Transverse colon (tissue), 4 donors: ENCODE results near the gene PDE2A. TPM values are rescaled to one million over a fixed set of nuclear protein-coding genes. Genes with fewer than 3 reads are reported as not detected.

Experiments
- DNase-seq: peaks from one replicate; pipeline ENCODE4 v3.0.0-alpha.2; 2019
- H3K27ac ChIP-seq, 4 donors: fragments of 200-600 bp; sonication (generic); 2 replicates each; pipeline ENCODE4 v1.5.1; 2016 to 2018; ENCODE audit warnings: inconsistent platforms in 4 of 4
- H3K27me3 ChIP-seq: fragments of 200-600 bp; sonication (generic); 2 replicates; pipeline ENCODE4 v1.5.1; 2017; ENCODE audit warnings: inconsistent platforms
- H3K36me3 ChIP-seq, 4 donors: fragments of 200-600 bp; sonication (generic); 2 replicates each; pipeline ENCODE4 v1.5.1; 2017 to 2019; ENCODE audit warnings: inconsistent platforms in 4 of 4
- H3K4me1 ChIP-seq, 4 donors: fragments of 200-600 bp; sonication (generic); 2 replicates each; pipeline ENCODE4 v1.5.1; 2017 to 2020; ENCODE audit warnings: inconsistent platforms in 4 of 4
- H3K4me3 ChIP-seq, 4 donors: fragments of 200-600 bp; sonication (generic); 1 replicate in 1 of 4; 2 replicates in 3 of 4; pipeline versions ENCODE4 v1.5.1 to v1.6.1; 2017 to 2019; ENCODE audit warnings: inconsistent platforms in 4 of 4
- H3K9me3 ChIP-seq, 2 donors: fragments of 200-600 bp; sonication (generic); 2 replicates each; pipeline ENCODE4 v1.5.1; 2017 to 2019; ENCODE audit warnings: inconsistent platforms in 2 of 2
- EP300 ChIP-seq: sonication (generic); formaldehyde crosslinking; IDR thresholded peaks from one replicate; pipeline ENCODE4 v1.6.1; 2017; ENCODE audit warnings: antibody characterized with exemption, low read depth
- POLR2A ChIP-seq: fragments of 450-650 bp; IDR thresholded peaks from one replicate; pipeline ENCODE4 v1.6.1; 2016; ENCODE audit warnings: antibody characterized with exemption, mild to moderate bottlenecking, moderate library complexity
- POLR2AphosphoS5 ChIP-seq, 3 donors: sonication (generic); formaldehyde crosslinking; IDR thresholded peaks; one replicate each; pipeline ENCODE4 v1.6.1; 2016; ENCODE audit warnings: antibody characterized with exemption in 3 of 3
- WGBS, 2 donors: methylation state at CpG; one replicate each; pipeline ENCODE4 v1.1.5; 2018; ENCODE audit warnings: low coverage in 1 of 2; 5-methylcytosine and 5-hydroxymethylcytosine counted together
- in situ Hi-C, 4 donors: fragments of 200-750 bp; cut with MboI; loops; one replicate each; pipeline versions ENCODE4 v1.15.0 to v1.15.1; 2017; ENCODE audit warnings: low sequenced_read_pairs in 3 of 4, low pct_ligation_motif_present in 1 of 4, low pct_unique_long_range_greater_than_20kb in 1 of 4
- intact Hi-C: fragments of 100-400 bp; cut with DNase I; formaldehyde crosslinking; loops from one replicate; pipeline ENCODE4 v1.15.1; 2023; ENCODE audit warnings: low total_unique reads
- total RNA-seq, 4 donors: library from RNA; depleted of rRNA; stranded (reverse); fragments of >200 nt; gene quantifications; one replicate each; pipeline ENCODE4 v1.1.0, GENCODE V29; 2016
- TF ChIP-seq, protein P1 (sequence below), 5 experiments: fragments of 200-600 bp in 3 of 5; fragments of 450-650 bp in 2 of 5; sonication (generic) in 3 of 5; IDR thresholded peaks; 1 replicate in 2 of 5; 2 replicates in 3 of 5; pipeline ENCODE4 v1.5.1; 2016 to 2017; ENCODE audit warnings: antibody characterized with exemption in 5 of 5, inconsistent platforms in 3 of 5, mild to moderate bottlenecking in 2 of 5, moderate library complexity in 1 of 5

The PDE2A gene
- total RNA-seq, 4 donors from 2014 or later = 6.6 to 41.9 (median 17.1) TPM

GRCh38 chr11:72682238-72682857, 8.1 kb upstream of the PDE2A start:
- Histone ChIP-seq H3K27ac (no peak overlapping the region), H3K27me3 (peaks cover 33% of the 10 kb centered on the region), H3K9me3 (no peaks in the 10 kb centered on the region), H3K4me1 (peaks cover 0 to 5% (median 0%) of the 10 kb centered on the region in 4 donors), H3K4me3 (no peak overlapping the region), H3K36me3 (no peaks in the 10 kb centered on the region)
- WGBS, 2 donors = 63% methylated on average over 5 of the region's 5 CpGs; no CpG with 5 or more reads in 1 of the 2 donors
- in situ Hi-C loops (no loop called here), intact Hi-C loops (loop anchor here (5.0 kb wide), 2 partner anchors 95 to 195 kb away; no protein-coding TSS in a partner anchor)
- TF ChIP-seq EP300 (no peak), POLR2AphosphoS5 (IDR thresholded peaks at IDR 0.05) (no peak), POLR2A (no peak)
- TF ChIP-seq, protein P1, sequence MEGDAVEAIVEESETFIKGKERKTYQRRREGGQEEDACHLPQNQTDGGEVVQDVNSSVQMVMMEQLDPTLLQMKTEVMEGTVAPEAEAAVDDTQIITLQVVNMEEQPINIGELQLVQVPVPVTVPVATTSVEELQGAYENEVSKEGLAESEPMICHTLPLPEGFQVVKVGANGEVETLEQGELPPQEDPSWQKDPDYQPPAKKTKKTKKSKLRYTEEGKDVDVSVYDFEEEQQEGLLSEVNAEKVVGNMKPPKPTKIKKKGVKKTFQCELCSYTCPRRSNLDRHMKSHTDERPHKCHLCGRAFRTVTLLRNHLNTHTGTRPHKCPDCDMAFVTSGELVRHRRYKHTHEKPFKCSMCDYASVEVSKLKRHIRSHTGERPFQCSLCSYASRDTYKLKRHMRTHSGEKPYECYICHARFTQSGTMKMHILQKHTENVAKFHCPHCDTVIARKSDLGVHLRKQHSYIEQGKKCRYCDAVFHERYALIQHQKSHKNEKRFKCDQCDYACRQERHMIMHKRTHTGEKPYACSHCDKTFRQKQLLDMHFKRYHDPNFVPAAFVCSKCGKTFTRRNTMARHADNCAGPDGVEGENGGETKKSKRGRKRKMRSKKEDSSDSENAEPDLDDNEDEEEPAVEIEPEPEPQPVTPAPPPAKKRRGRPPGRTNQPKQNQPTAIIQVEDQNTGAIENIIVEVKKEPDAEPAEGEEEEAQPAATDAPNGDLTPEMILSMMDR (IDR thresholded peaks at IDR 0.05) = no peak
- DNase-seq = no peak

GRCh38 chr11:72681226-72682153, 7.3 kb upstream of the PDE2A start:
- H3K4me1 ChIP-seq = peaks cover 0 to 5% (median 2%) of the 10 kb centered on the region in 4 donors
- peaks cover 42% of the 10 kb centered on the region for H3K27me3 ChIP-seq
- 37% methylated on average over 17 of the region's 17 CpGs; no CpG with 5 or more reads in 1 of the 2 donors for WGBS, 2 donors
- TF ChIP-seq EP300 (no peak), POLR2A (no peak), POLR2AphosphoS5 (IDR thresholded peaks at IDR 0.05) (no peak)
- TF ChIP-seq, protein P1 (IDR thresholded peaks at IDR 0.05) = no peak
- intact Hi-C loops = loop anchor here (5.0 kb wide), 2 partner anchors 94 to 194 kb away; no protein-coding TSS in a partner anchor
- no peaks in the 10 kb centered on the region for H3K36me3 ChIP-seq
- in situ Hi-C loops = no loop called here
- no peak overlapping the region for H3K27ac ChIP-seq
- no peaks in the 10 kb centered on the region for H3K9me3 ChIP-seq
- no peak overlapping the region for H3K4me3 ChIP-seq
- DNase-seq = no peak

GRCh38 chr11:72680624-72681158, 6.5 kb upstream of the PDE2A start:
- WGBS, 2 donors = 63% methylated on average over 6 of the region's 6 CpGs; no CpG with 5 or more reads in 1 of the 2 donors
- H3K4me3 ChIP-seq = no peak overlapping the region

More at GRCh38 chr11:72680624-72681158, 6.5 kb upstream of the PDE2A start:
- Histone ChIP-seq H3K27ac (no peak overlapping the region), H3K9me3 (no peaks in the 10 kb centered on the region), H3K27me3 (peaks cover 50% of the 10 kb centered on the region), H3K36me3 (no peaks in the 10 kb centered on the region), H3K4me1 (peaks cover 0 to 5% (median 2%) of the 10 kb centered on the region in 4 donors)
- TF ChIP-seq POLR2A (no peak), POLR2AphosphoS5 (IDR thresholded peaks at IDR 0.05) (no peak), EP300 (no peak)
- TF ChIP-seq, protein P1 (IDR thresholded peaks at IDR 0.05) = no peak
- DNase-seq = no peak
- intact Hi-C loops = loop anchor here (5.0 kb wide), 2 partner anchors 93 to 193 kb away; no protein-coding TSS in a partner anchor
- in situ Hi-C loops = no loop called here
